Measurements from ENCODE around the gene XKR8.

XKR8 gene, protein sequence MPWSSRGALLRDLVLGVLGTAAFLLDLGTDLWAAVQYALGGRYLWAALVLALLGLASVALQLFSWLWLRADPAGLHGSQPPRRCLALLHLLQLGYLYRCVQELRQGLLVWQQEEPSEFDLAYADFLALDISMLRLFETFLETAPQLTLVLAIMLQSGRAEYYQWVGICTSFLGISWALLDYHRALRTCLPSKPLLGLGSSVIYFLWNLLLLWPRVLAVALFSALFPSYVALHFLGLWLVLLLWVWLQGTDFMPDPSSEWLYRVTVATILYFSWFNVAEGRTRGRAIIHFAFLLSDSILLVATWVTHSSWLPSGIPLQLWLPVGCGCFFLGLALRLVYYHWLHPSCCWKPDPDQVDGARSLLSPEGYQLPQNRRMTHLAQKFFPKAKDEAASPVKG

GRCh38 chr1:27959792-27960603 lies at the start of gene XKR8:
XKR8 (plus strand) TSS chr1:27959973; CDS start chr1:27960070, 97 bp downstream.
- peak; percentile 94 for DNase-seq (ENCODE audit: low spot score)

- no peak for DNase-seq (ENCODE audit: low spot score)
These were observed 47.3 kb upstream of the XKR8 start for GRCh38 chr1:27912429-27912828.

GRCh38 chr1:27915082-27915575 lies 44.6 kb upstream of the XKR8 start:
- DNase-seq (ENCODE audit: low spot score) = no peak

- no peak for DNase-seq (ENCODE audit: low spot score)
These were observed 37.5 kb upstream of the XKR8 start for GRCh38 chr1:27922272-27922671.

GRCh38 chr1:27928216-27928954 lies 31.4 kb upstream of the XKR8 start:
- DNase-seq (ENCODE audit: low spot score) = no peak

GRCh38 chr1:27931184-27931583 lies 28.6 kb upstream of the XKR8 start:
- DNase-seq (ENCODE audit: low spot score) = no peak

- no peak for DNase-seq (ENCODE audit: low spot score)
These were observed 28.0 kb upstream of the XKR8 start for GRCh38 chr1:27931759-27932158.

- no peak for DNase-seq (ENCODE audit: low spot score)
These were observed 24.8 kb upstream of the XKR8 start, which contains the start of gene SMPDL3B for GRCh38 chr1:27934818-27935549. SMPDL3B (plus strand) TSS chr1:27935000; CDS start chr1:27935184, 184 bp downstream.

DNA sequence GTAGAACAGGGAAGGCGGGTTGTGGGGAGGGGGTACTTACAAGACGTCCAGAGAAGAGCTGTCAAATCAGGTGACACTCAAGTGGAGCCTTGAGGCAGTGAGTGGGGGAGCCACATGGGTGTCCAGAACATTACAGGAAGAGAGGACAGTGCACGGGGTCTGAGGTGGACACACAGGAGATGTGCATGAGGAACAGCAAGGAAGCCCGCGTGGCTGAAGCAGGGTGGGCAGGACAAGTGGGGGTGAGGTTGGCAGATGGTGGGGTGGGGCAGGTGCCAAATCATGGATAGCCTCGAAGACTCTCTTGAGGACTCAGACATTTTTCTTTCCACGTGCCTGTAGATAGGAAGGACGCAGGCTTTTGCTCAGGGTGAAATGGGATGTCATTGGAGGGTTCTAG lies 24.1 kb upstream of the XKR8 start:
- DNase-seq (ENCODE audit: low spot score) = no peak

- no peak for DNase-seq (ENCODE audit: low spot score)
These were observed 23.4 kb upstream of the XKR8 start for GRCh38 chr1:27936370-27936769.

DNA sequence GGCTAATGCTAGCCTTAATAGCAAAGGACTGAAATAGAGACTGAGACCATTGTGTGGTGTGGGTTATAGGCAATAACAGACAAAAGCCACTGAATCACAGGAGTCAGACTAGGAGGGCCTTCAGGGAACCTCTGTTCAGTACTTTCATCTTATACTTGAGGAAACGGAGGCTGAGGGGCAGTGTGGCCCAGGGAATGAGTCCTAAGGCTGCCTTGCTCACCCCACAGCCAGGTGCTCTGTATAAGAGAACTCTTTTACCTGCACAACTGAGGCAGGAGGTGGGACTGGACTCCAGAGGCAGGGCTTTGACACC lies 22.3 kb upstream of the XKR8 start:
- DNase-seq (ENCODE audit: low spot score) = no peak

DNA sequence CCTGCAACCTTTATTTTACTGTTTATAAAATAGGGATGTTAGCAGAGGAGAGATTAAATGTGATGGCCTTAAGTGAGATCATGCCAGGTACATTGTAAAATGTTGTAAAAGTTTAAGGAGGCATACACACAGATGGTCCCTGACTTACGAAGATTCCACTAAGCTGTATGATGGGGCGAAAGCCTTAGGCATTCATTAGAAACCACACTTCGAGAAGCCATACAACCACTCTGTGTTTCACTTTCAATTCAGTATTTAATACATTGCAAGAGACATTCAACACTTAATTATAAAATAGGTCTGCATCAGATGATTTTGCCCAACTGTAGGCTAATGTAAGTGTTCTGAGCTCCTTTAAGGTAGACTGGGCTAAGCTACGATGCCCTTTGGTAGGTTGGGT lies 21.3 kb upstream of the XKR8 start:
- DNase-seq (ENCODE audit: low spot score) = no peak

DNA sequence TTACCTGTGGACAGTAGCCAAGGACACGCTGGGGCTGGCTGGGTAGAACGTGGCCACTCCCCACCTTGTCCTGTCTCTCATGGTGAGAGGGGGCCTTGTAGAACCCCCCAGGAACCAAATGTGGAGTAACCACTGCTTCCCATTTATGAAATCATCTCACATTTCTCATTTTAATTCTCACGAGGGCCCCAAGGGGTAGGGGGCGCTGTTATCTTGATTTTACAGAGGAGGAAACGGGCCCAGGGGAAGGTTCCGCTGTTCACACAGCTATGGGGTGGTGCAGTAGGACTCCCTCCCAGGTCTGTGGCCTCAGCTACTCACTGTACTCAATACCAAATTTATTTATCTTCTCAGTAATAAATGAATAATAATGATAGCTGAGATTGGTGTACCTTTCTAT lies 19.5 kb upstream of the XKR8 start:
- peak; percentile 75 for DNase-seq (ENCODE audit: low spot score)

- DNase-seq (ENCODE audit: low spot score) = no peak
These were observed 18.8 kb upstream of the XKR8 start for GRCh38 chr1:27940870-27941560.

DNA sequence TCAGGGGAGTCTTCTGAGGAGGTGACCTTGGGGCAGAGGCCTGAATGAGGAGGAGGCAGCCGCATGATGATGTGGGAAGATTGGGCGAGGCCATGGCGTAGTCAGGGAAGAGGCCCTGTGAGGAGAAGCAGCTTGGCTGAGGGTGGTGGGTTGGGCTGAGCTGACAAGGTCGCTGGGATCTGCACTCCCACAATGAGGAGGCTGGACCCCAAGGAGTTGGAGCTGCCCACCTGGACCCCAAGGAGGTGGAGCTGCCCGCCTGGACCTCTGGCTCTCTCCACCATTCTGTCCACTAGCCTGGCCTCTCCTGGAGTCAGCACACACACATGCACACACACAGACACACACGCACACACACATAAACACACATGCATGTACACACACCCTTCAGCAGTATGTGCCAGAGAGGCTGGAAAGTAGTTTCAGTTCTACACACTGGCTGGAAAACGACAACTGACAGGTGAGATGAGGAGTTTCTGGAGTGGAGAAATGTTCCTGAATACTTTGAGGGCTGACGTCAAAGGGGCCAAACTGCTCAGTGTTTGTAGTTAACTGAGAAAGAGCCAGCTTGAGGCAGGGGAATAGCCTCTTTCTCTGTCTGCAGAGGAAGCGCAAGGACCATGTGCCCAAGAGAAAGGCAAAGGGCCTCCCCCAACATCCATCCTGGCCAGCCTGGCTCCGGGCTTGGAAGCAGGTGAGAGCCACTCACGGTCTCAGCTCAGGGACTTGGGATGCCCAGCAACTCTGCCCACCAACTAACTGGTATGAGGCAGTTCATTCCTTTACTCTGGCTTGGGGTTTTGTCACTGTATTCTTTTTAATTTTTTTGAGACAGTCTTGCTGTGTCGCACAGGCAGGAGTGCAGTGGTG lies 17.9 kb upstream of the XKR8 start:
- DNase-seq (ENCODE audit: low spot score) = no peak

GRCh38 chr1:27945020-27945419 lies 14.8 kb upstream of the XKR8 start:
- DNase-seq (ENCODE audit: low spot score) = no peak

DNA sequence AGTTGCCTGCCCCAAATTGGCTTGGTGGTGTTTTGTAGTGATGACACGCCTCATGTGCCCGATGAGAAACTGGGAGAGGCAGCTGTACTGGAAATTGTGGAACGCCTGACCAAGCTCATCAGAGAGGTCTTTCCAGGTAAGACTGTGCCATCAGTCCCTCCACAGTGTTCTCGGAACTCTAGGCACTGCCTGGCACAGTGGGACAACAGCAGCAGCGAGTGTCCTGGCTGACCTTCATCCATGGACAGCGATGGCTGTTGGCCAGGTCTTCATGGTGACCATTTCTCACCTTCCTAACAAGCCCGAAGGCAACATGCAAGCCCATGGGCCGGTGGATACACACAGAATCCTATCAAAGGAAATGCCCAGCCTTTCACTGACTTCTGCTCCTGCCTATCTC lies 10.7 kb upstream of the XKR8 start:
- DNase-seq (ENCODE audit: low spot score) = no peak

DNA sequence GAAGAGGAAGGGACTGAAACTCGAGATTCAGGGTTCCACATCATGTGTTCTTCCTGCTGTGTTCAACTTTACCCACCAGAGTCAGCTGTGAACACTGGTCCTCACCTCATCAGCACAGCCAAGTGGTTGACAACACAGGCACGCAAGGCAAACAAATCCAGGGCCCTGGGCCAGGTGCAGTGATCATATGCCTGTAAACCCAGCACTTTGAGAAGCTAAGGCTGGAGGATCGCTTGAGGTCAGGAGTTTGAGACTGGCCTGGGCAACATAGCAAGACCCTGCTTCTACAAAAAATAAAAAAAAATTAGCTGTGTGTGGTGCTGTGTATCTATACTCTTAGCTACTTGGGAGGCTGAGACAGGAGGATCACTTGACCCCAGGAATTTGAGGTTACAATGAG lies 8.4 kb upstream of the XKR8 start:
- no peak for DNase-seq (ENCODE audit: low spot score)

GRCh38 chr1:27952147-27952546 lies 7.6 kb upstream of the XKR8 start:
- DNase-seq (ENCODE audit: low spot score) = no peak

GRCh38 chr1:27954186-27954585 lies 5.6 kb upstream of the XKR8 start:
- DNase-seq (ENCODE audit: low spot score) = no peak
